ENCODE measurements around the gene MGAT3. TPM values are rescaled to one million over a fixed set of nuclear protein-coding genes. Genes with fewer than 3 reads are reported as not detected.

MGAT3 gene
- polyA plus RNA-seq, 1 donor from 2014 or later = 29.1 TPM

GRCh38 chr22:39493759-39494158 lies 36.9 kb downstream of the MGAT3 start:
- H3K4me3 ChIP-seq (ENCODE audit: low read length) = no peak overlapping the region
- H3K27me3 ChIP-seq (ENCODE audit: insufficient read depth, low read depth, low read length) = no peaks in the 10 kb centered on the region
- no peaks in the 10 kb centered on the region for H3F3A ChIP-seq (ENCODE audit: insufficient read depth, low read length, poor library complexity, severe bottlenecking)
- no peak overlapping the region for H3K27ac ChIP-seq (ENCODE audit: low read length)
- no peaks in the 10 kb centered on the region for H3K36me3 ChIP-seq (ENCODE audit: insufficient read depth, low read length)
- no peak overlapping the region for H3K9ac ChIP-seq (ENCODE audit: low read length)
- H3K4me2 ChIP-seq (ENCODE audit: low read length) = no peak overlapping the region
- no peaks in the 10 kb centered on the region for H4K20me1 ChIP-seq (ENCODE audit: insufficient read depth)
- H3K9me3 ChIP-seq (ENCODE audit: low read length) = no peaks in the 10 kb centered on the region
- no peak overlapping the region for H2AFZ ChIP-seq (ENCODE audit: low read depth, low read length)
- no peaks in the 10 kb centered on the region for H3K79me2 ChIP-seq (replicated peaks; ENCODE audit: insufficient read depth, low read length)
- no peak for TF ChIP-seq SMC3 (conservative IDR thresholded peaks at IDR 0.05; ENCODE audit: poor library complexity)
- no peak for TF ChIP-seq TAF1 (IDR thresholded peaks at IDR 0.05; ENCODE audit: low read depth)
- TF ChIP-seq RAD21 (conservative IDR thresholded peaks at IDR 0.05) = no peak
- TF ChIP-seq MXI1 (conservative IDR thresholded peaks at IDR 0.05; ENCODE audit: poor library complexity, severe bottlenecking) = no peak
- no peak for TF ChIP-seq POLR2AphosphoS5 (IDR thresholded peaks at IDR 0.05)
- TF ChIP-seq, protein P1, sequence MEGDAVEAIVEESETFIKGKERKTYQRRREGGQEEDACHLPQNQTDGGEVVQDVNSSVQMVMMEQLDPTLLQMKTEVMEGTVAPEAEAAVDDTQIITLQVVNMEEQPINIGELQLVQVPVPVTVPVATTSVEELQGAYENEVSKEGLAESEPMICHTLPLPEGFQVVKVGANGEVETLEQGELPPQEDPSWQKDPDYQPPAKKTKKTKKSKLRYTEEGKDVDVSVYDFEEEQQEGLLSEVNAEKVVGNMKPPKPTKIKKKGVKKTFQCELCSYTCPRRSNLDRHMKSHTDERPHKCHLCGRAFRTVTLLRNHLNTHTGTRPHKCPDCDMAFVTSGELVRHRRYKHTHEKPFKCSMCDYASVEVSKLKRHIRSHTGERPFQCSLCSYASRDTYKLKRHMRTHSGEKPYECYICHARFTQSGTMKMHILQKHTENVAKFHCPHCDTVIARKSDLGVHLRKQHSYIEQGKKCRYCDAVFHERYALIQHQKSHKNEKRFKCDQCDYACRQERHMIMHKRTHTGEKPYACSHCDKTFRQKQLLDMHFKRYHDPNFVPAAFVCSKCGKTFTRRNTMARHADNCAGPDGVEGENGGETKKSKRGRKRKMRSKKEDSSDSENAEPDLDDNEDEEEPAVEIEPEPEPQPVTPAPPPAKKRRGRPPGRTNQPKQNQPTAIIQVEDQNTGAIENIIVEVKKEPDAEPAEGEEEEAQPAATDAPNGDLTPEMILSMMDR (IDR thresholded peaks at IDR 0.05; ENCODE audit: poor library complexity, severe bottlenecking) = no peak
- no peak for TF ChIP-seq EP300 (conservative IDR thresholded peaks at IDR 0.05; ENCODE audit: poor library complexity, severe bottlenecking)
- no peak for TF ChIP-seq EZH2 (IDR thresholded peaks at IDR 0.05; ENCODE audit: borderline replicate concordance, insufficient read depth, low read length, poor library complexity, severe bottlenecking)
- no peak for TF ChIP-seq REST (IDR thresholded peaks at IDR 0.05; ENCODE audit: borderline replicate concordance)
- no peaks in the 10 kb centered on the region for H3K9me2 ChIP-seq (ENCODE audit: insufficient read depth, low read length)

GRCh38 chr22:39494471-39495120 lies 37.8 kb downstream of the MGAT3 start:
- H2AFZ ChIP-seq (ENCODE audit: low read depth, low read length) = no peak overlapping the region

More at GRCh38 chr22:39494471-39495120, 37.8 kb downstream of the MGAT3 start:
- no peak overlapping the region for H3K4me3 ChIP-seq (ENCODE audit: low read length)
- H3K4me2 ChIP-seq (ENCODE audit: low read length) = no peak overlapping the region
- no peaks in the 10 kb centered on the region for H3F3A ChIP-seq (ENCODE audit: insufficient read depth, low read length, poor library complexity, severe bottlenecking)
- H3K9ac ChIP-seq (ENCODE audit: low read length) = no peak overlapping the region
- H3K27me3 ChIP-seq (ENCODE audit: insufficient read depth, low read depth, low read length) = no peaks in the 10 kb centered on the region
- no peaks in the 10 kb centered on the region for H3K36me3 ChIP-seq (ENCODE audit: insufficient read depth, low read length)
- no peak overlapping the region for H3K27ac ChIP-seq (ENCODE audit: low read length)
- TF ChIP-seq TAF1 (IDR thresholded peaks at IDR 0.05; ENCODE audit: low read depth) = no peak
- TF ChIP-seq EP300 (conservative IDR thresholded peaks at IDR 0.05; ENCODE audit: poor library complexity, severe bottlenecking) = no peak
- no peak for TF ChIP-seq MXI1 (conservative IDR thresholded peaks at IDR 0.05; ENCODE audit: poor library complexity, severe bottlenecking)
- no peak for TF ChIP-seq RAD21 (conservative IDR thresholded peaks at IDR 0.05)
- no peak for TF ChIP-seq REST (IDR thresholded peaks at IDR 0.05; ENCODE audit: borderline replicate concordance)
- TF ChIP-seq, protein P1 (IDR thresholded peaks at IDR 0.05; ENCODE audit: poor library complexity, severe bottlenecking) = no peak
- no peak for TF ChIP-seq EZH2 (IDR thresholded peaks at IDR 0.05; ENCODE audit: borderline replicate concordance, insufficient read depth, low read length, poor library complexity, severe bottlenecking)
- no peak for TF ChIP-seq POLR2AphosphoS5 (IDR thresholded peaks at IDR 0.05)
- TF ChIP-seq SMC3 (conservative IDR thresholded peaks at IDR 0.05; ENCODE audit: poor library complexity) = no peak
- no peaks in the 10 kb centered on the region for H4K20me1 ChIP-seq (ENCODE audit: insufficient read depth)
- no peaks in the 10 kb centered on the region for H3K9me2 ChIP-seq (ENCODE audit: insufficient read depth, low read length)
- no peaks in the 10 kb centered on the region for H3K9me3 ChIP-seq (ENCODE audit: low read length)
- no peaks in the 10 kb centered on the region for H3K79me2 ChIP-seq (replicated peaks; ENCODE audit: insufficient read depth, low read length)

Data from neural cell (in vitro differentiated cells).